ENCODE results near the gene CCDC92B.

CCDC92B gene

GRCh38 chr17:2695961-2696760 lies 53.3 kb downstream of the CCDC92B start:
- no peak for TF ChIP-seq CTCF (IDR thresholded peaks at IDR 0.05; ENCODE audit: low read depth, low read length)
- no peak for TF ChIP-seq EZH2phosphoT487 (IDR thresholded peaks at IDR 0.05; ENCODE audit: low read depth)
- Histone ChIP-seq H3K79me2 (ENCODE audit: low read length) (no peaks in the 10 kb centered on the region), H3K4me1 (ENCODE audit: low read length) (no peaks in the 10 kb centered on the region), H3K9ac (ENCODE audit: low read length) (no peak overlapping the region), H3K27me3 (ENCODE audit: low read depth, low read length) (no peaks in the 10 kb centered on the region), H3K9me3 (ENCODE audit: insufficient read depth, low read length) (no peaks in the 10 kb centered on the region), H3K36me3 (replicated peaks; ENCODE audit: low read depth, low read length) (peaks cover 13% of the 10 kb centered on the region), H3K4me2 (ENCODE audit: low read length) (no peak overlapping the region), H4K20me1 (ENCODE audit: insufficient read depth, low read length) (no peaks in the 10 kb centered on the region), H3K27ac (ENCODE audit: low read length) (no peak overlapping the region), H2AFZ (ENCODE audit: low read depth, low read length) (no peak overlapping the region), H3K4me3 (ENCODE audit: low read length) (no peak overlapping the region)

- Histone ChIP-seq H4K20me1 (ENCODE audit: insufficient read depth, low read length) (no peaks in the 10 kb centered on the region), H3K4me2 (ENCODE audit: low read length) (no peak overlapping the region), H3K27me3 (ENCODE audit: low read depth, low read length) (no peaks in the 10 kb centered on the region), H3K4me3 (ENCODE audit: low read length) (no peak overlapping the region), H3K9me3 (ENCODE audit: insufficient read depth, low read length) (no peaks in the 10 kb centered on the region), H3K79me2 (ENCODE audit: low read length) (no peaks in the 10 kb centered on the region), H3K27ac (ENCODE audit: low read length) (no peak overlapping the region), H3K4me1 (ENCODE audit: low read length) (no peaks in the 10 kb centered on the region), H2AFZ (ENCODE audit: low read depth, low read length) (no peak overlapping the region), H3K9ac (ENCODE audit: low read length) (no peak overlapping the region), H3K36me3 (replicated peaks; ENCODE audit: low read depth, low read length) (peaks cover 13% of the 10 kb centered on the region)
- TF ChIP-seq CTCF (IDR thresholded peaks at IDR 0.05; ENCODE audit: low read depth, low read length) (no peak), EZH2phosphoT487 (IDR thresholded peaks at IDR 0.05; ENCODE audit: low read depth) (no peak)
These were observed 54.0 kb downstream of the CCDC92B start for GRCh38 chr17:2695243-2695960.

GRCh38 chr17:2694381-2695242 lies 54.8 kb downstream of the CCDC92B start:
- no peak overlapping the region for H2AFZ ChIP-seq (ENCODE audit: low read depth, low read length)
- H3K4me2 ChIP-seq (ENCODE audit: low read length) = no peak overlapping the region
- peaks cover 13% of the 10 kb centered on the region for H3K36me3 ChIP-seq (replicated peaks; ENCODE audit: low read depth, low read length)

More at GRCh38 chr17:2694381-2695242, 54.8 kb downstream of the CCDC92B start:
- Histone ChIP-seq H3K9ac (ENCODE audit: low read length) (no peak overlapping the region), H3K9me3 (ENCODE audit: insufficient read depth, low read length) (no peaks in the 10 kb centered on the region), H3K27ac (ENCODE audit: low read length) (no peak overlapping the region), H3K79me2 (ENCODE audit: low read length) (no peaks in the 10 kb centered on the region), H4K20me1 (ENCODE audit: insufficient read depth, low read length) (no peaks in the 10 kb centered on the region), H3K4me1 (ENCODE audit: low read length) (no peaks in the 10 kb centered on the region), H3K4me3 (ENCODE audit: low read length) (no peak overlapping the region), H3K27me3 (ENCODE audit: low read depth, low read length) (no peaks in the 10 kb centered on the region)
- TF ChIP-seq CTCF (IDR thresholded peaks at IDR 0.05; ENCODE audit: low read depth, low read length) (no peak), EZH2phosphoT487 (IDR thresholded peaks at IDR 0.05; ENCODE audit: low read depth) (no peak)

Measured in OCI-LY3 (cell line).